K562 (cell line): ENCODE data around the gene DLK2.

ENCODE experiments used
- CTCF ChIP-seq, 3 experiments: IDR thresholded peaks in 2 of 3; conservative IDR thresholded peaks in 1 of 3; 2 replicates each; pipeline ENCODE4 v1.5.1; 2011 to 2012; ENCODE audit warnings: low read length in 3 of 3, mild to moderate bottlenecking in 3 of 3, control low read depth in 2 of 3, improper control_type of control experiment in 1 of 3, inconsistent platforms in 1 of 3, low read depth in 1 of 3, mixed read lengths in 1 of 3, moderate library complexity in 1 of 3; ENCODE audit not compliant: insufficient read depth in 2 of 3
- RFX7 ChIP-seq: fragments of 250-450 bp; sonication (Bioruptor Pico); IDR thresholded peaks from 2 replicates; pipeline ENCODE4 v1.5.1; 2021; ENCODE audit warnings: mild to moderate bottlenecking
- TEAD4 ChIP-seq, 2 experiments: sonication (generic) in 1 of 2; formaldehyde crosslinking in 1 of 2; IDR thresholded peaks; 2 replicates each; pipeline versions ENCODE4 v1.6.1 to v1.8.0; 2012 to 2022; ENCODE audit warnings: borderline replicate concordance in 1 of 2, inconsistent platforms in 1 of 2, low read length in 1 of 2, mild to moderate bottlenecking in 1 of 2, missing genetic modification reagents in 1 of 2

- TF ChIP-seq CTCF (IDR thresholded peaks at IDR 0.05 in 2 of 3, conservative IDR thresholded peaks at IDR 0.05 in 1 of 3; ENCODE audit: insufficient read depth in 2 of 3, low read depth in 1 of 3, low read length in 3 of 3) (no peak), RFX7 (CRISPR knock-in tag) (no peak), TEAD4 (IDR thresholded peaks at IDR 0.05; ENCODE audit: low read length) (no peak), TEAD4 (CRISPR knock-in tag; IDR thresholded peaks at IDR 0.05; ENCODE audit: borderline replicate concordance) (no peak)
Observed at GRCh38 chr6:43434943-43435342, 20.4 kb downstream of the DLK2 start.
